ENCODE data around the gene ROBO2.

Gene ROBO2

DNA sequence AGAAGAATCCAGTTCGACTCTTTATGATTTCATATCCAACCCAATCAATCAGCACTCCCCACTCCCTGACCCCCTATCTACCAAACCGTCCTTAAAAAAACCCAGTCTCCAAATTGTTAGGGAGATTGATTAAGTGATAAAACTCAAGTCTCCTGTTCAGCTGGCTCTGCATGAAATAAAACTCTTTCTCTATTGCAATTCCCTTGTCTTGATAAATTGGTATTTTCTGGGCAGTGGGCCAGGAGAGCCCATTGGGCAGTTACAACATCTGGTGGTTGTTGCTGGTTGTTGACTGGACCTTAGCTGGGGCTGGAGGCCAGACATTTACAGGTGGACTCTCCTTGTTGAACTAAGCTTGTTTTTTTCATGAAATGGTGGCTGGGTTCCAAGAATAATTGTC lies 642.3 kb downstream of the ROBO2 start:
- no peak for DNase-seq (ENCODE audit: low read depth)

DNA sequence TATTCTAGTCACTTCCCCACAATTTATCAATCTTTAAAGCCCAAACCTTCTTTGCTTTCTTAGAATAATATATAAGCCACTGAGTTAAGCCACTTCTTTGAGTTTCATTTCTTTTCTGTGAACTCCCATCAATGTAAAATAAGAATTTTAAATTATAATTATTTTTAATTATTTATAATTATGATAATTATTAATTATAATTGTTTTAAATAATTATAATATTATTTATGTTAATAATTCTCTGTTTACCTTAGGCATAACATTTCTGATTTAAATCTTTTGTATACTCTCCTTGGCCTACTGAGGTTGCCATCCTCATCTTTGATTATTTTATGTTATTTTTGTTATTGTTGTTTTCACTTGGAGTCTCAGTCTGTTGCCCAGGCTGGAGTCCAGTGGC lies 644.2 kb downstream of the ROBO2 start:
- DNase-seq (ENCODE audit: low read depth), result no peak

DNA sequence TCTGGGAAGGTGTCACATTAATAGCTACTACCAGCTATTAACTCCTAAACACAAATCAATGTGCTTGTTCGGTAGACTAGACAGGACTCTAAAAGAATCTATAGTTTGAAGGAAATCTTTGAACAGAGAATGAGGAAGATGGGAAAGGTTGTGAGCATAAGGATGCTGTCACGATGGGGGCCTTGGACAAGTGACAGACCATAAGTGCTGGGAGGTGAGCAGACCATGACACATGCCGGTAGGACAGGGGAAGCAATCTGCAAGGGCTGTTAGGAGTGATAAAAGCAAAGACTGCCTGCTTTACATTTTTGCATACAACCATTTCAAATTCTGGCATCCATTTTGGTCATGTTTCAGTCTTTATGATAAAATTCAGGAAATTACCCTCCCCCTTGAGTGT lies 645.8 kb downstream of the ROBO2 start:
- no peak for DNase-seq (ENCODE audit: low read depth)

DNA sequence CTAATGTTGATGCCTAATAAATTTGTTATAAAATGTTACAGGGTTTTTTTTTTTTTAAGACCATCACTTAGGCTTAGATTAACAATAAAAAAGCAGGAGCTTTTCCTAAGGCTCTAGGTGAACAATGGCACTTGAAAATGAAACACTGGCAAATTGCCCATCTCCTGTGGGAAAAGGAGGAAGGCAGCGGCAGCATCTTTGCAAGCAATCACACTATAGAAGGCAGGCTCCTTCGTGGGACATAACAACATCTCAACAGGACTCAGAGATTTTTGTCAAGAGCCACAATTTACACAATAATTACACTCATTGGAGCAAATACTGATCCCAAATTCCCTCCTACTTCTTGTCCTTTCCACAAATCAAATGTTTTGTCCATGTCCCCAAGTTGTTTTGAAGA lies 646.7 kb downstream of the ROBO2 start:
- DNase-seq (ENCODE audit: low read depth), result no peak

DNA sequence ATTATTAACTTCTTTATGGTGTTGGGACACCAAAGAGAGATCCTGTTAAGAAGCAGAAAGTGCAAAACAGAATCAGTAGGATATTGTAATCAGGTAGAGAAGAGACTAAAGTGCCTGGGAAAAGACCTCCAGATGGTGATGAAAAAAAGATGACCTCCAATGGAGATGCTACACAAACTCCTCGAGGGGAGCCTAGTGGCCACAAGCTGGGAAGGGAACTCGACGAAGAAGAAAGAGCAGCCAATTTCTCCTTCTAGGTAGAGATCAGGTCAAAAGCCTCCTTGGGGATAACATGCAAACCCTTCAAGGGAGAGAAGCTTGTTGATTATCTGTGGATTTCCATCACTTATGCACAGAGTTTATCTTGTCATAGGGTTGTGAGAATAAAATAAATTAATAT lies 647.6 kb downstream of the ROBO2 start:
- DNase-seq (ENCODE audit: low read depth), result no peak

DNA sequence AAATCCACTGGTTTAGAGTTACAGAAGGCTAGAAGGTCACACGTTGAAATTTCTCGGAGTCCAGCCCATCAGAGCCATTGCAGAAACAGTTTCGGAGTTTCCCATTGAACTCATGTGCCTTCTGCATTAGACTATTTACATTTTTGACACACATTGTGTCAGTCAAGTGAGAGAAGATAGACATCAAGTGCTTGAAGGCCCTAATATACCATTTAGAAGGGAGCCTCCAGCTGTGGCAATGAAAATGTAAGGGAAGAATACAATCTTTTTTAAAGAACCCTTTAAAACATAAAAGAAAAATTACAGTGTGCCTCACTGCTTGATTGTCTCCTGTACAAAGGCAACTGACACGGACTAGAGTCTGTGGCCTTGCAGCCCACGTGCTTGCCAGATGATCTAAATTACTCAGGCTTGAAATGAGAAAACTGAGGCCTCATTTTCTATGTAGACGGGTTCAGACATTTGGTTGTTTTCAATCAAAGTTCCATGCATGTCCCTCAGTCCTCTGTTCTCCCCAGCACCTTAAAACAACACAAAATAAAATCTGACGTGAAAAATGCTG lies 650.5 kb downstream of the ROBO2 start:
- DNase-seq (ENCODE audit: low read depth), result no peak

DNA sequence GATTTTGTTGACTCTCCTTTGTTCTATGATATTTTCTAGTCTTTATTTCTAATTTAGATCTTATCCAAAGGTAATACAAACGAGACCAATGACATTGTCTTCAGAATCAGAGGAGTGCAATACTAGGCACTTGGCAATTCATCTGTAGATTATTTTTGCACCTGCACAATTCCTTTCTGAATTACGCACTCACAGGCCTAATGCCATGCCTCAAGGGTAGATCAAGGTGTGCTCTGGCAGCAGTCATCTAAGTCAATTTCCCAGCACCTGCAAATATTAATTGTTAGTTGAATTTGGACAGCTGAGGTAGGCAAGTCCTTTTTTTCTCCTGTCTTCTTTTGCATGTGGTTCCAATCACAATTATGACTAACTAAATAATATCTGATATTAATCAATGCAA lies 653.2 kb downstream of the ROBO2 start:
- DNase-seq (ENCODE audit: low read depth), result no peak

DNA sequence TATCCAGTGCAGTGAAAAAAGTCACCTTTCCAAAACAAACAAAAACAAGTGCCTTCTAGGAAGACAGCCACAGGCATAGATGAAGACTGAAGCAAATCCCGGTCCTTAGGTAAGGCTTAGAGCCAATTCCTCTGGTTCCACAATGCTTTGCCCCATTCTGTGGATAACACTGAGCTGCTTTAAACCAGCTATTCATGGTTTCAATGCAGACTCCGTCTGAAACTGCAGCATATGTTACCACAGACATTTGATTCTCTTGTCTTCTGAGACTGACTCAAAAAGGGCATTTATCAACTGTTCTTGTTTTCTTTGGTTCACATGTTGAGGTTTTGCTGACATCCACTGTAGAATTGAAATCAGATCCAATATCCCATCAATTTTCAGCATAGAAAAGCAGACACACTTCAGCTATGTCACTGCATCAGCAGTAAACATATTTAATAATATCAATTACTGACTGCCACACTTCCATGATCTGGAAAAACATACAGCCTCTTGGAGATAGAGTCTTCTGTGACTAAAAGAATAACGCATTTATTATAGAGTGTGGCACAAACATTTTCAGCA lies 659.3 kb downstream of the ROBO2 start:
- no peak for DNase-seq (ENCODE audit: low read depth)

All from activated gamma-delta T cell treated with anti-CD3 and anti-CD28 coated beads, Interleukin-2, amount 50 U/mL, for 16 hours (primary cell).